BLaER1 treated with 17β-estradiol and CSF1 and Interleukin-3, amounts not matched to agents 10 nM and 100 nM (cell line): ENCODE data around the gene RRP36.
A peak's percentile ranks its signal among the peaks of the same experiment; 100 is the strongest.
"Not testable (repeated sequence)": the region's sequence is repeated elsewhere in the genome, so short reads cannot be mapped to it uniquely, and the experiment has no call there.

Experiments used
- H3K27ac ChIP-seq, 11 experiments: shearing (Covaris generic); formaldehyde crosslinking; 2 replicates each; pipeline ENCODE4 v1.8.1; 2022
- H3K27me3 ChIP-seq, 11 experiments: shearing (Covaris generic); formaldehyde crosslinking; 2 replicates each; pipeline ENCODE4 v1.8.1; 2022
- H3K36me3 ChIP-seq, 11 experiments: shearing (Covaris generic); formaldehyde crosslinking; 2 replicates each; pipeline ENCODE4 v1.8.1; 2022
- H3K4me1 ChIP-seq, 10 experiments: shearing (Covaris generic); formaldehyde crosslinking; 2 replicates each; pipeline ENCODE4 v1.8.1; 2022
- H3K4me2 ChIP-seq, 11 experiments: shearing (Covaris generic); formaldehyde crosslinking; 2 replicates each; pipeline ENCODE4 v1.8.1; 2022
- H3K4me3 ChIP-seq, 10 experiments: shearing (Covaris generic); formaldehyde crosslinking; 2 replicates each; pipeline ENCODE4 v1.8.1; 2022
- H3K9ac ChIP-seq, 11 experiments: shearing (Covaris generic); formaldehyde crosslinking; 2 replicates each; pipeline ENCODE4 v1.8.1; 2022
- H3K9me3 ChIP-seq, 11 experiments: shearing (Covaris generic); formaldehyde crosslinking; replicated peaks in 1 of 11; 2 replicates each; pipeline ENCODE4 v1.8.1; 2022
- H4K20me1 ChIP-seq, 11 experiments: shearing (Covaris generic); formaldehyde crosslinking; 2 replicates each; pipeline ENCODE4 v1.8.1; 2022
- Cebpa-rat ChIP-seq, 11 experiments: shearing (Covaris generic); IDR thresholded peaks; 2 replicates each; pipeline ENCODE4 v1.8.1; 2022

RRP36 gene

DNA sequence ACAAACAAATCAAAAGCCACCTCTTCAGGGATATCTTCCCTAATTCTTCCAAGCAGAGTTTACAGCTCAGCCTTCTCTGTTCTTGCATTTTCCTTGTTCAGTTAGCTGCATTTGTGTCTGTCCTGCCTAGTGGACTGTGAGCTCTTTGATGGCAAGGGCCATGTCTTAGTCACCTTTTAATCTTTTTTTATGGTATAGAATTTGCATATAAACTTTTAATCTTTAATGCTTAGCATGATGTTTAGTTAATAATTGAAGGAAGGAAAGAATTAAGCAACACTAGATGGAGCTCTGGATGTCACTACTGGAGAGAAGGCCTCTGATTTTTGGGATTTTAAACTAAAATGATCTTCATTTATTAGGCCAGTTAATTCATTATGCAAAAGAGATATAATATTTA, 24.9 kb upstream of the RRP36 start:
- peaks cover 0 to 4% (median 0%) of the 10 kb centered on the region in 10 experiments; a peak in 2 of 20 replicates for H3K4me1 ChIP-seq
- H4K20me1 ChIP-seq = peaks cover 0 to 59% (median 20%) of the 10 kb centered on the region in 11 experiments; a peak in 15 of 22 replicates
- H3K9ac ChIP-seq = no peak overlapping the region
- no peak for TF ChIP-seq Cebpa-rat (IDR thresholded peaks at IDR 0.05)
- no peak overlapping the region for H3K27ac ChIP-seq
- no peaks in the 10 kb centered on the region for H3K27me3 ChIP-seq
- H3K4me2 ChIP-seq = no peak overlapping the region
- no peaks in the 10 kb centered on the region for H3K9me3 ChIP-seq
- H3K36me3 ChIP-seq = peaks cover 30 to 74% (median 50%) of the 10 kb centered on the region in 11 experiments
- no peak overlapping the region for H3K4me3 ChIP-seq

DNA sequence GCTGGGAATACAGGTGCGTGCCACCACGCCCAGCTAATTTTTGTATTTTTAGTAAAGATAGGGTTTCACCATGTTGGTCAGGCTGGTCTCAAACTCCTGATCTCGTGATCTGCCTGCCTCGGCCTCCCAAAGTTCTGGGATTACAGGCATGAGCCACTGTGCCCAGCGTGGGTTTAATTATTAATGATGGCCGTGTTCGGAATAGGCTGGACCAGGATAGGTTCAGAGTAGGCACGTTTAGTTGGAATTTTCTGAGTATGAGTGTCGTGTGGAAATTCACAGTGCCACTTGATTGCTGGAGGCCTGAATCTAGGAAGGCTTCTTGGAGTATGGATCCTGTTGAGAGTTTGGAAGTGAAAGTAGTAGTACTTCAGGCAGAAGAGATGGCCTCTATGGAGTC, 23.2 kb upstream of the RRP36 start:
- Histone ChIP-seq H4K20me1 (peaks cover 0 to 66% (median 21%) of the 10 kb centered on the region in 11 experiments; a peak in 17 of 22 replicates), H3K36me3 (peaks cover 27 to 76% (median 49%) of the 10 kb centered on the region in 11 experiments)
- not testable (repeated sequence) for H3K9ac ChIP-seq, H3K27me3 ChIP-seq, H3K4me2 ChIP-seq, H3K9me3 ChIP-seq, H3K4me3 ChIP-seq, H3K27ac ChIP-seq, H3K4me1 ChIP-seq

DNA sequence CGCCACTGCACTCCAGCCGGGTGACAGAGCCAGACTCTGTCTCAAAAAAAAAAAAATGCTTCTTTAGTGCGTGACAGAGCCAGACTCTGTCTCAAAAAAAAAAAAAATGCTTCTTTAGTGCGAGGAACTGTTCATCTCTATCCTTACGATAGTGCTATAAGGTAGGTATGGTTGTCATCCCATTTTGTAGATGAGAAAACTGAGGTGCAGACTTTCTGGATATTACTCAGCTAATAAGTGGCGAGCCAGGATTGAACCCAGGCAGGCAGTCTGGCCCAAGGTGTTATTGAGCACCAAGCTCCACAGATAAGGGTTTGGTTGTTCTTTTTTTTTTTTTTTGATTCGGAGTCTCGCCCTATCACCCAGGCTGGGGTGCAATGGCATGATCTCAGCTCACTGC, 19.6 kb upstream of the RRP36 start:
- Histone ChIP-seq H3K4me1 (peaks cover 0 to 11% (median 2%) of the 10 kb centered on the region in 10 experiments; a peak in 6 of 20 replicates), H3K4me2 (no peak overlapping the region), H3K27ac (no peak overlapping the region), H3K9ac (no peak overlapping the region), H3K4me3 (no peak overlapping the region), H3K27me3 (no peaks in the 10 kb centered on the region), H3K36me3 (peaks cover 32 to 88% (median 62%) of the 10 kb centered on the region in 11 experiments), H3K9me3 (no peaks in the 10 kb centered on the region), H4K20me1 (peaks cover 0 to 46% (median 21%) of the 10 kb centered on the region in 11 experiments; a peak in 14 of 22 replicates)
- no peak for TF ChIP-seq Cebpa-rat (IDR thresholded peaks at IDR 0.05)

DNA sequence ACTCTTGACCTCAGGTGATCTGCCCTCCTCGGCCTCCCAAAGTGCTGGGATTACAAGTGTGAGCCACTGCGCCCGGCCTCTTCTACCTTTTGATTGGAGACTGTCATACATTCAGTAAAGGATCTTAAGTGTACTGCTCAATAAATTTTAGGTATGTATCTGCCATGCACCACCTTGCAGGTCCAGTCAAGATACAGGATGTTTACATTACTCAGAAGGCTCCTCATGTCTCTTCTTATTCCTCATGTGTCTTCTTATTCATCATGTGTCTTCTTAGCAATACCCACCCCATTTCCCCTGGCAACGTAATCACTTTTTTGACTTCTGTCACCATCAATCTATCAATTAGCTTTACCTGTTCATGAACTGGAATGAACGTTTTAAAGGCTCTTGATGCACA, 15.6 kb upstream of the RRP36 start:
- peaks cover 0 to 11% (median 0%) of the 10 kb centered on the region in 10 experiments; a peak in 6 of 20 replicates for H3K4me1 ChIP-seq
- no peaks in the 10 kb centered on the region for H3K27me3 ChIP-seq
- no peak overlapping the region for H3K9ac ChIP-seq
- H3K27ac ChIP-seq = no peak overlapping the region
- H3K36me3 ChIP-seq = peaks cover 59 to 98% (median 80%) of the 10 kb centered on the region in 11 experiments
- H3K4me3 ChIP-seq = no peak overlapping the region
- H3K4me2 ChIP-seq = no peak overlapping the region
- H3K9me3 ChIP-seq = no peaks in the 10 kb centered on the region
- H4K20me1 ChIP-seq = peaks cover 0 to 61% (median 13%) of the 10 kb centered on the region in 11 experiments; a peak in 11 of 22 replicates
- TF ChIP-seq Cebpa-rat (IDR thresholded peaks at IDR 0.05) = no peak

DNA sequence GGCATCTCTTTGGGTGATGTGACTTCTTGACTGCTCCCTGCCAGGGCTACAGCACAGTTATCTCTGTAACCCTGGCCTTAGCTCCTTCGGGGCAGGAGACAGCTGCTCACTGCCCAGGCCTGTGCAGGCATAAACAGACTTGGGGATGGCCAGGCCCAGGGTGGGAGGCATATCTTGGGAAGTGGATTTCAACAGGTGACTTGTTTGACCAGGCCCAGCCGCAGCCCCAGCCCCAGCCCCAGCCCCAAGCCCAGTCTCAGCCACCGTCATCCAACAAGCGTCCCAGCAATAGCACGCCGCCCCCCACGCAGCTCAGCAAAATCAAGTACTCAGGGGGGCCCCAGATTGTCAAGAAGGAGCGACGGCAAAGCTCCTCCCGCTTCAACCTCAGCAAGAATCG, 15.2 kb upstream of the RRP36 start:
- H3K27me3 ChIP-seq = no peaks in the 10 kb centered on the region
- H3K36me3 ChIP-seq = peaks cover 59 to 98% (median 80%) of the 10 kb centered on the region in 11 experiments
- H4K20me1 ChIP-seq = peaks cover 0 to 61% (median 15%) of the 10 kb centered on the region in 11 experiments; a peak in 10 of 22 replicates
- H3K9me3 ChIP-seq = no peaks in the 10 kb centered on the region
- H3K4me1 ChIP-seq = peaks cover 0 to 14% (median 2%) of the 10 kb centered on the region in 10 experiments; a peak in 10 of 20 replicates
- no peak overlapping the region for H3K4me3 ChIP-seq
- peak overlapping the region in 1 of 11 experiments; percentile 4; a peak in 1 of 22 replicates for H3K9ac ChIP-seq
- no peak for TF ChIP-seq Cebpa-rat (IDR thresholded peaks at IDR 0.05)
- H3K4me2 ChIP-seq = no peak overlapping the region
- H3K27ac ChIP-seq = no peak overlapping the region

DNA sequence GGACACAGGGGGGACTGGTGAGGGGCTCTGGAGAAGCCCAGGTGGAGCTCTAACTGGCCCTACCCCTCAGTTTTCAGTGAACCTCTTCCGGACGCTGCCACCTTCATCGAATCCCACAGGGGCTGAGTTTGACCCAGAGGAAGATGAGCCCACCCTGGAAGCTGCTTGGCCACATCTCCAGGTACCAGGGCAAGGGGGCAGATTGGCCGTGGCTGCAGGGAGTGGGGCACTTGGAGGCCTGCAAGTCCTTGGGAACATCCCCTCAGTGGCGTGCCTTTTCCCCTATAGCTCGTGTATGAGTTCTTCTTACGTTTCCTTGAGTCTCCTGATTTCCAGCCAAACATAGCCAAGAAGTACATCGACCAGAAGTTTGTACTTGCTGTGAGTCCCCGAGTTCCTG, 14.3 kb upstream of the RRP36 start:
- Histone ChIP-seq H3K27me3 (no peaks in the 10 kb centered on the region), H3K4me1 (peaks cover 5 to 22% (median 11%) of the 10 kb centered on the region in 10 experiments; a peak in 19 of 20 replicates), H3K9me3 (no peaks in the 10 kb centered on the region), H4K20me1 (peaks cover 0 to 64% (median 10%) of the 10 kb centered on the region in 11 experiments; a peak in 10 of 22 replicates), H3K4me3 (no peak overlapping the region), H3K27ac (no peak overlapping the region), H3K9ac (peak overlapping the region in 3 of 11 experiments; percentile 4 to 29 (median 22); a peak in 1 of 22 replicates), H3K4me2 (no peak overlapping the region), H3K36me3 (peaks cover 65 to 99% (median 84%) of the 10 kb centered on the region in 11 experiments)
- TF ChIP-seq Cebpa-rat (IDR thresholded peaks at IDR 0.05) = no peak

DNA sequence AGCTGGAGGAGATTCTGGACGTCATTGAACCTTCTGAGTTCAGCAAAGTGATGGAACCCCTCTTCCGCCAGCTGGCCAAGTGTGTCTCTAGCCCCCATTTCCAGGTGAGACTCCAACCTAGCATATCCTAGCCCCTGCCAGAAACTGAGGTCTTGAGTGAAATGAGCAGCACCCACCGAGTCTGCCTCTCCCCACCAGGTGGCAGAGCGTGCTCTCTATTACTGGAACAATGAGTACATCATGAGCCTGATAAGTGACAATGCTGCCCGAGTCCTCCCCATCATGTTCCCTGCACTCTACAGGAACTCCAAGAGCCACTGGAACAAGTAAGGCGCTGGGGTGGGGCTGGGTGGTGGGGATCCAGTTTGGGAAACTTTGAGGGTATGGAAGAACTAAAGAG, 12.3 kb upstream of the RRP36 start:
- Histone ChIP-seq H3K36me3 (peaks cover 68 to 86% (median 77%) of the 10 kb centered on the region in 11 experiments), H3K27ac (no peak overlapping the region), H3K9ac (peak overlapping the region in 4 of 11 experiments; percentile 25 to 34 (median 30); a peak in 3 of 22 replicates)

DNA sequence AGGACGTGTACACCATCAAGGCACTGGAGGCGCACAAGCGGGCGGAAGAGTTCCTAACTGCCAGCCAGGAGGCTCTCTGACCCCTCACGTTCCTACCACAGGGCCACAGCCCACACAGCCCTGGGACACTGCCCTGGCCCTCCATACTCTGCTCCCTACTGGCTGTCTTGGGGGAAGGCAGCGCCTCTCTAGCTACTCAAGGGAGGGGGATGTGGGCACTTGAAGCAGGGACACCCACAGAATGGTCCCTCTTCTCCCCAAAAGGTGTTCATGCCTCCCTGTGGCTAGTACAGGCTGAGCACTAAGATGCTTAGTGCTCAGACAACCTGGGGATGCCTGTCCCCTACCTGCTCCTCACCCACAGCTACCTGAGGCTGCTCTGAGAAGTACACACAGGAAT, 10.2 kb upstream of the RRP36 start:
- peaks cover 34 to 42% (median 37%) of the 10 kb centered on the region in 10 experiments for H3K4me1 ChIP-seq
- H4K20me1 ChIP-seq = peaks cover 4 to 74% (median 18%) of the 10 kb centered on the region in 11 experiments; a peak in 13 of 22 replicates
- H3K4me2 ChIP-seq = peak overlapping the region in 4 of 11 experiments; percentile 10 to 97 (median 94); a peak in 5 of 22 replicates
- peaks cover 61 to 67% (median 63%) of the 10 kb centered on the region in 11 experiments for H3K36me3 ChIP-seq
- peak overlapping the region in 9 of 11 experiments; percentile 51 to 90 (median 85); a peak in 14 of 22 replicates for H3K9ac ChIP-seq
- H3K27ac ChIP-seq = no peak overlapping the region
- H3K27me3 ChIP-seq = no peaks in the 10 kb centered on the region
- TF ChIP-seq Cebpa-rat (IDR thresholded peaks at IDR 0.05) = no peak
- no peaks in the 10 kb centered on the region for H3K9me3 ChIP-seq
- H3K4me3 ChIP-seq = no peak overlapping the region

More for the DNA sequence above, 12.3 kb upstream of the RRP36 start:
- peaks cover 16 to 25% (median 21%) of the 10 kb centered on the region in 10 experiments for H3K4me1 ChIP-seq
- H3K27me3 ChIP-seq = no peaks in the 10 kb centered on the region
- H3K4me3 ChIP-seq = no peak overlapping the region
- H3K4me2 ChIP-seq = no peak overlapping the region
- TF ChIP-seq Cebpa-rat (IDR thresholded peaks at IDR 0.05) = no peak
- peaks cover 0 to 66% (median 9%) of the 10 kb centered on the region in 11 experiments; a peak in 10 of 22 replicates for H4K20me1 ChIP-seq
- H3K9me3 ChIP-seq = no peaks in the 10 kb centered on the region

DNA sequence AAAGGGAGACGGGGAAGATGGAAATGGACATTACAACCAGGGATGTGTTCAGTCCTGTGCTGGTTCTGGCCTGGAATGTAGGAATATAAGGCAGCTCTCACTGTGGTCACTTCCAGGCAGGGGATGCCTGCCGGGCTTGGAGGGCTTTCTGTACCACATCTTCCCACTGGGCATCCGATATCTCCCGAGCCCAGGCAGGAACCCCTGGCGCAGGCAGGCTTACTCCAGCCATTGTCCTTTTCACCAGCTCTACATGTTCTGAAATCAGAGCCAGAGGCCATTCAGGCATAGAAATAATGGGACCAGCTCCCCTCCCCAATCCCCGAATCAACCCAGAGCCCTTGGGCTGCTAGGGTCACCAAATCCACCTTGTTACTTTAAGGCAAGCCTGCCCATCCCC, 9.1 kb upstream of the RRP36 start:
- Histone ChIP-seq H4K20me1 (peaks cover 8 to 76% (median 29%) of the 10 kb centered on the region in 11 experiments; a peak in 18 of 22 replicates), H3K4me2 (peak overlapping the region; percentile 83 to 100 (median 95)), H3K4me3 (peak overlapping the region; percentile 73 to 89 (median 83); a peak in 19 of 20 replicates), H3K4me1 (peaks cover 45 to 54% (median 49%) of the 10 kb centered on the region in 10 experiments), H3K9ac (peak overlapping the region; percentile 77 to 90 (median 84)), H3K36me3 (peaks cover 55 to 62% (median 60%) of the 10 kb centered on the region in 11 experiments), H3K27ac (peak overlapping the region in 8 of 11 experiments; percentile 29 to 82 (median 70); a peak in 12 of 22 replicates), H3K27me3 (no peaks in the 10 kb centered on the region), H3K9me3 (no peaks in the 10 kb centered on the region)
- no peak for TF ChIP-seq Cebpa-rat (IDR thresholded peaks at IDR 0.05)
